GM18511 (cell line): ENCODE data around the gene PLA2G12B.

Experiments used
- ATAC-seq: cut with Tn5 transposase; IDR thresholded peaks from one replicate; pipeline ENCODE4 v1.9.1; 2021; ENCODE audit warnings: mild to moderate bottlenecking, moderate library complexity; ENCODE audit not compliant: unreplicated experiment

PLA2G12B gene

DNA sequence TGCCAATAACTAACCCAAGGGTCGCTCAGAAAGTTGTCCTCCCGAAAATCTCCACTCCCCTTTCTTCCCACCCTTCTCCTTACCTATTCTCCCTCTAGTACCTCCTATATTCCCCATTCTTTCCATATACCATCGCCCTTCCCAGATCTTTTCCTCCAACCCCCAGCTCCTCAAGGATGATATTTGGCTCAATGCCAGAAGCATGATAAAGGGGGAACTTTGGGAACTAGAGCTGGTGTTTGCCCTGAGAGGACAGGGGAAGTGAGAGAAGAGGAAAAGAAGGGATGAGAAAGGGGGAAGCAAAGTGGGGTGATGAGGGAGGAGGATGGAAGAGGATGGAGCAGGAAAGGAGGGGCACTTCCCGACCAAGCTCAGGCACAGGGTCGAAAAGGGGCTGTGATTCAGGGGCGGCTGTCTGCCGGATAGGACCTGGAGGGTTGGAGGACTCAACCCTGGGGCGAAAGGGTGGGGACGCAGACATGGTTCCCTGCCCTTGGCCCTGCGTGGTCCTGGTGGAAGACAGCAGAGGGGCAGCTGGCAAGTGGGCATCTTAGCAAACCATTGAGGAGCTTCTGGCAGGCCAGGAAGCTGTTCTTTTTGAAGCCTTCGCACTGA, 59.3 kb downstream of the PLA2G12B start:
- ATAC-seq: no peak

DNA sequence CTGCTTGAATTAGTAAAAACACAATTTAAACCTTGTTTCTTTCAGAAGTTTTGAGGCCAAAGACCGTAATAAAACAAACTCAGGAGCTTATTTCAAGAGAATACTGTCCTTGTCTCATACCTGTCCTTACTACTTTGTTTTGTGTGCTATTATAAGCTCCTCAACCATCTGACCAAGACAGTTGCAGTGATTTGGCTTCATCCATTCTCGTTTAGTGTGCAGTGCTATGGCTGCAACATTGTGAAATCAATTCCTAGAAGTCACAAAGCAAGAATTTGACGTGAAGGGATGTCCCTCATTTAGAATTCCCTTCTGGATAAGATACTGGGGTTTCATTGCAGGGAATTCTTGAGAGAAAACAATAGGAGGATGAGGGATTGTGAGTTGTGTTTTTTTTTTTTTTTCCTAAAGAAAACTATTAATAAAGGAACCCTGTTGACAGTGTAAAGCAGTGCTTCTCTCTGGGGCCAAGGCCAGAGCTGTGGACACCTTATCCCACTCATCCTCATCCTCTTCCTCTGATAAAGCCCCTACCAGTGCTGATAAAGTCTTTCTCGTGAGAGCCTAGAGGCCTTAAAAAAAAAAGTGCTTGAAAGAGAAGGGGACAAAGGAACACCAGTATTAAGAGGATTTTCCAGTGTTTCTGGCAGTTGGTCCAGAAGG, 61.3 kb downstream of the PLA2G12B start, which contains the start of gene OIT3:
Gene OIT3 (plus strand): TSS at position 604 of the 663 bp plus-strand sequence. CDS start 60 bp downstream, outside the sequence.
- ATAC-seq: no peak

- no peak for ATAC-seq
These were observed 64.5 kb downstream of the PLA2G12B start for GRCh38 chr10:72890086-72890485.

GRCh38 chr10:72889391-72889831, 65.2 kb downstream of the PLA2G12B start:
- no peak for ATAC-seq

GRCh38 chr10:72888151-72888638, 66.4 kb downstream of the PLA2G12B start:
- ATAC-seq: no peak

GRCh38 chr10:72887043-72887442, 67.6 kb downstream of the PLA2G12B start:
- no peak for ATAC-seq

DNA sequence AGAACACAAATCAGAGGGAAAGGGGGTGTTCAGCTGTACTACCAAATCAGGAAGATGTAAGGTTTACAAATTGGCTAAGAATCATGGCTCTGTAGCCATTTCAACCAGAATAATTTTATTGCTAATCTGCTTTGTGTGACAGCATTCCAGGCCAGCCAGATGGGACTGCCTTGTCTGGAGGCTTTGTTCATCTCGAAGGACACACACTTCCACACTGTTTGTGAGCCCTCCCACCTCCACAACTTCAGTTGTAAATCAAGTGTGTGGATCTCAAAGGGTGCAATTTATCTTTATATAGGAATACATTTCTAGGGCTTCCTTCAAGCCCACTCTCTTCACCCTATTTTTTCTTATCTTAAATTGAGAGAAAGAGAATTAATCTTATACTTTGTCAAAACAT, 68.0 kb downstream of the PLA2G12B start:
- ATAC-seq: no peak

GRCh38 chr10:72885953-72886352, 68.7 kb downstream of the PLA2G12B start:
- ATAC-seq: no peak
